Glomerular visceral epithelial cell (primary cell): ENCODE results near the gene RNF130.

Source experiments
- DNase-seq: peaks from one replicate; pipeline ENCODE4 v3.0.0-alpha.2; 2016; ENCODE audit errors: extremely low spot score

RNF130 gene

GRCh38 chr5:180085837-180086236 lies 14.3 kb upstream of the RNF130 start:
- DNase-seq = no peak

- no peak for DNase-seq
These were observed 13.3 kb upstream of the RNF130 start for GRCh38 chr5:180084638-180085561.

DNA sequence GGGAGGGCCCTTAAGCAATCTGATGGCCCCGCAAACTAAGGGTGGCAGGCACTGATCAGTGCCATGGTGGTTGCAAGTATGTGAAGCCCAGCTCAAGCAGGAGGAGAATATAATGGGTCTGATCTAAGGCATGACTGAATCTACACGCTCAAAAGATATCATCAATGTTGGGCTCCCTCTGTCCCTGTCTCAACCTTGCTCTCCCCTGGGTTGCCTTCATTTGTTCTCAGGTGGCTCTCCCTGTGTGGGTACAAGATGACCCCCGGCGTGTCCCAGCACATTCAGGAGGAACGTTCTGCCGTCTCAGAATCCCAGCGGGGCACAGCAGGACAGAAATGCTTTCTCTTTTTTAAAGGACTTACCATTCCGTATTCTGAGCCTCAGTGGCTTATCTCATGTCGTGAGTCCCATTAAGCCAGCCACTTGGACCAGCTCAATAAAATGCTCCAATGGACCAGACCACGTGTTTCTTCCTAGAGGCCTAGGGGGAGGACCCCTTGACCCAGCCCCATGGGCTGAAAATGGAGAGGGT lies 12.0 kb upstream of the RNF130 start:
- no peak for DNase-seq

DNA sequence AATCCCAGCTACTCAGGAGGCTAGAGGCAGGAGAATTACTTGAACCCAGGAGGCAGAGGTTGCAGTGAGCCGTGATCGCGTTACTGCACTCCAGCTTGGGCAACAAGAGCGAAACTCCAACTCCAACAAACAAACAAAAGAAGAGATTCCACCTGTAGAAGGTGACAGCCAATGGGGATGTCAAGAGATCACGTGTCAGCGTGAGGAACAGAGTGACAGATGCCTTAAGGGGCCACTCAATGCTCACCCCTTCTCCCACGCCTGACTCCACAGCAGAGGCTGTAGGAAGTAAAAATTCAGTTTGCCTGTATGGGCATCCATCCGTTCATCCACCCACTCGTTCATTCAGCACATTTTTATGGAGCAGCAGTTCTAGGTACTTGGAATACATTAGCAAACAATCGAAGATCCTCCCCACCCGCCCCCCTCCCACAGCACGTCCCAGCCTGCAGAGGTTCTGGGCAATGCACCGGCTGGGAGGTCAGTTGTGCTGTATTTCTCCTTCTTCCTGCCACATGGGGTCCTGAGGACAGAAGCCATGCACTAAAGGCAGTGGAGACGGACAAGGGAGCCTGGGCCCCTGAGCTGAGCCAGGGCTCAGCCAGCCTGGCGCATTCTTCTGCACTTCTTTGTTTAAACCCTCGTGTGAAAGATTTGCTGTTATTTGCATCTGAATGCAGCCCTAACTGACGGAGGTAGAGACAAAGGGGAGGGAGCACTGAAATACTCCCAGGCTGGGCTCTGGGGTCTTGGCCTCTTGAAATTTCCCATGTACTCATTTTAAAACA lies 11.3 kb upstream of the RNF130 start:
- no peak for DNase-seq

DNA sequence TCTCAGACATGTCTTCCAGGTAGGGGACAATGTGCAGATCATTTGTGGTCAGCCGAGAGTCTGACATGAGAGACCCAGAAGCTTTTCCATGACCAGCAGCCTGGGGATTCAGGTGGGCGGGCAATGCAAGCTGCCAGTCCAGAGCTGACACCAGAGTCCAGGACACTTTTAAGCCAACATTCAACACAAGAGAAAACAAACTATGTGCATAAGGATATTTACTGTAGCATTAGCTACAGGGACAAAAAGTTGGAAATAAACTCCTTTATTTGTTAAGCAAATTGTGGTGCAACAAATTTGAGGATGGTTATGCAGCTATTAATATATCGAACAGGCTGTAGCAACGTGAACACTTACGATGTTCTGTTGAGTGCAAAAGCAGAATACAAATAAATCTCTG lies 9.9 kb upstream of the RNF130 start:
- no peak for DNase-seq

GRCh38 chr5:180080486-180081280 lies 9.1 kb upstream of the RNF130 start:
- DNase-seq = no peak

DNA sequence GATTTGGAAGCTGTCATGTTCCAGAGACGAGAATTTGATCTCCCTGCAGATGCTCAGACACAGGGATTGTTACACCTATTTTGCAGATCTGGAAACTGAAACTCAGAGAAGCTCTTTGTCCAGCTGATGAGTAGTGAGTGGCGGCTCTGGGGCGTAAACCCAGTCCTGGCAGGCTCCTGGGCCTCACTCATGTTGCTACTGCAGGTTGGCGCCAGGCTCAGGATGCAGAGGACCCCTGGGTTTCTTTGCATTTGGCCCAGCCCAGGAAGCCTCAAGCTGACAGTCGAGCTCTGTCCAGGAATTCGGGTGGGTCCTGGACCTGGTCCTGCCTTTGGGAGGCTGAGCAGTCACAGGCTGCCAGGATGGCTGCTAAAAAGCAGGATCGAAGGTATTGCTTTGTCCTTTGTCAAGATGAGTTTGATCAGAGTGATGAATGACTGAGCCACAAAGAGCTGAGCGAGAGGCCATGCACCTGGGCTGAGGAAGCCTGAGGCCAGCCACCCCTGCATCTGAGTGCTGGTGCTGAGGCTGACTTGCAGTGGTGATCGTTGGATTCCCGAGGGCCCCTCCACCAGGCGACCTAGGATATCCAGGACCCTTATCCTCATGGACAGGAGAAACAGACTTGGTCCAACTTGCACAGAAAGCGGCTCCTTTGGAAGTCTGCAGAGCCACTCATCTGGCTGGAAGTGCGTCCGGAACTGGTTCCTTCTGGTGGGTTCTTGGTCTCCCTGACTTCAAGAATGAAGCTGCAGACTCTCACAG lies 8.3 kb upstream of the RNF130 start:
- DNase-seq = no peak

GRCh38 chr5:180078348-180078747 lies 6.8 kb upstream of the RNF130 start:
- no peak for DNase-seq

DNA sequence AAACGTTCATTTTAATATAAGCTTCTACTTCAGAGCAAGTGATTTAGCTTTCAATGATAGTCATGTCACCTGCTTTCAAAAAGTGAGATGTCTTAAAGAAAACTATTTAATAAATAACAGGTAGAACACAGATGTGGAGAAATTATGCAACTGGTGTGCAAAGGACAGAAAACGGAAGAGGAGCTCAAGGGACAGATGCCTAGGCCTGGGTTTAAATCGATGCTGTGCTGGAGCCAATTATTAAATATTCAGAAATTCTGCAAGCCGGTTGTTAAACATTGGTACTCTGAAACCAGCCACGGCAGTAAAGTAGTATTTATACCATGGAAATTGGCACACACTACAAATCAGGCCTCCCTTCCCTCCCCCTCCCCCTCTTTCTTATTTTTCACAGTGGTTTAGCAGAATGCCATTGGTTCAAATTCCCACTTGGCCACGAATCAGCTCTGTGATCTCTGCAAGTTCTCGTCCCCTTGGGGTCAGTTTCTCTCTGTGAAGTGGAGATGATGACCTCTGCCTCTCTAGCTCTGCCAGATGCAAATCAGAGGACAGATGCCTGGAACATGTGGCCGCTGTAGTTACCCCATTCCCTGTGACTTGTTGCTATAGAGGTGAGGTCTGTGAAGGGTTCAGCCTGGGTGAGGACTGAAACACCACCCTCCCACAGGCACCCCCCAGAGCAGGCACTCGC lies 6.2 kb upstream of the RNF130 start:
- no peak for DNase-seq

GRCh38 chr5:180075703-180076102 lies 4.1 kb upstream of the RNF130 start:
- no peak for DNase-seq

- no peak for DNase-seq
These were observed 2.9 kb upstream of the RNF130 start for GRCh38 chr5:180074462-180074861.

DNA sequence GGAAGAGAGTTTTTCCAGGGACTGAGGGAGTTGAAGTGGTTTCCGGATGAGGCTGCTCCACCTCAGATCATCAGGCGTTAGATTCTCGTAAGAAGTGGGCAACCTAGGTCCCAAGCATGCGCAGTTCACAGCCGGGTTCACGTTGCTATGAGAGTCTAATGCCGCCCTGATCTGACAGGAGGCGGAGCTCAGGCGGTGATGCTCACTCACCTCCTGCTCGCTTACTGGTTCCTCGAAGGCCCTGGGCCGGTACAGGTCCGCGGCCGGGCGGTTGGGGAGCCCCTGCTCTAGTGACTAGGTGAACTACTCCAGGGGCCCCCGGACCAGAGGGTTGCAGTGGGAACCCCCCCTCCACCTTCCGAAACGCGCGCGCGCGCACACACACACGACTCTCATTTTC lies 997 bp upstream of the RNF130 start:
- DNase-seq = no peak

DNA sequence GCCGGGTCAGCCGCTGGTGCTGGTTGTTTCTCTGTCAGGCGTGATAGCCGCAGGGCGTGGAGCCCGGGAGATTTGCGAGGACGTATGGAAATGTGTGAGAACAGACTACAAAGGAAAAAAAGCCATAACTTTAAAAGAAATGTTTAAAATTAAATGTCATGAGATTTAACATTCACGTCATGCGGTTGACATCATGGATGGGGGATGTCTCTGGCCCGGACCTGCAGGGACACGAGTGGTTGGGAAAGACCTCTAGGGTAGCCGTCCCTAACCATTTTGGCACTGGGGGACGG lies 643 bp upstream of the RNF130 start:
- DNase-seq = no peak

DNA sequence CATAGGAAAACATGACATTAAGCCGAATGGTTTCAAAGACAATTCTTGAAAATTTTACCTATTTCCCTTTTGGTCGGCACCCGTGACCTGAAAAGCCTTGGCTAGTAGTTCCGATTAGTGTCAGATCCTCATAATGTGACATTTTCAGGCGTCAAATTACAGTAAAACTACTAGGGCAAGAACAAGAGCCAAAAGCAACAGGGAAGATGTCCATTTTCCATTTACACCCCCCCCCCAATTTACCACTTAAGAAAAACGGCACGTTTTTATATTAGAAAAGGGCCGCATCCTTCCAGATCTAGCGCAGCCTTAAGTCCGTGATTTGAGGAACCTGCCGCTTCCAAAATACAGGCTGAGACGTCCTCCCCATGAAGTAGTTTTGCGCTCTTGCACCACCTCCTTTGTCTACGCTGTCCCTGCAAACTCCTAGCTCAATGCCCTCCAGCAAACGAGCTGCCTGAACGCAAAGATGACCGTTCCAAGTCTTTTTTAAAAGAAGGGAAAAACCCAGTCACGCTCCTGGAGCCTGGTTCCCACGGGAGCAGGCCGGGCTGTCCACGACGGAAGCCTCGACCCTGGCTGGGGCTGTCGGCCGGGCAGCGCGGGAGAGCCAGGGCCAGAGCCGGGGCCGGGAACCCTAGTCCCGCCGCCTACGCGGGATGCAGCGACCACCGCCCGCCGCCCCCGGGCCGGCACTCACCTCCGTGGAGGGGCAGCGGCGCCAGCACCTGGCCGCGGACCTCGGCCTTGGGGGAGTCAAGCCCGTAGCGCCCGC lies 616 bp downstream of the RNF130 start:
- DNase-seq = peak; percentile 60

DNA sequence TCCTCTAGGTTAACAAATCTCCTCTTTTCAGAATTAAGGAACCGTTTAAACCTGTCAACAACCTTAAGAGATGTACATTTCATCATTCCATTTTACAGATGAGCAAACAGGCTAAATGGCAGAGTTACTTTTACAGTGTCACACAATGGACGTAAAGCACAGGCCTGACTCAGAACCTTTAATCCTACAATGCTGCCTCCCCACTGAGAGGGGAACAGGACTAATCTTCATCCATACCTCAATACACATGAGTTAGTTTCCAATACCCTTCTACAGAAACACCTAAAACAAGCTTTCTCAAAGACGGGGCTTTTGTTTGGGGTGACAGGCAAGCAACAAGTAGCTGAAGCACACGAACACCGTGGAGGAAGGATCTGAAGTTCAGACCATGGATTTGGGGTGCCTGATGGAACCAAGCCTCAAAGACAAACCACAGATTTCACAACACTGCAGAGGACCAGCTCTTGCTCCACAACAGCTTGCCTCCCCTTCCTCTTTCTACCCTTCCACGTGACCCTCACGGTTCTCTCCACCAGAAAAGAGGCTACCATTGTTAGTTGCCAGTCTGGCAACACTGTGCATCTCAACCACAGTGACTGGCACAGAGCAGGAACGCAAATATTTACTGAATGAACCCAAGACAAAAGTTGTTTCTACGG lies 1.8 kb downstream of the RNF130 start:
- DNase-seq = peak; percentile 5

GRCh38 chr5:180068519-180069090 lies 3.0 kb downstream of the RNF130 start:
- no peak for DNase-seq

GRCh38 chr5:180067986-180068385 lies 3.6 kb downstream of the RNF130 start:
- DNase-seq = no peak

- DNase-seq = no peak
These were observed 11.4 kb downstream of the RNF130 start for GRCh38 chr5:180060192-180060591.

DNA sequence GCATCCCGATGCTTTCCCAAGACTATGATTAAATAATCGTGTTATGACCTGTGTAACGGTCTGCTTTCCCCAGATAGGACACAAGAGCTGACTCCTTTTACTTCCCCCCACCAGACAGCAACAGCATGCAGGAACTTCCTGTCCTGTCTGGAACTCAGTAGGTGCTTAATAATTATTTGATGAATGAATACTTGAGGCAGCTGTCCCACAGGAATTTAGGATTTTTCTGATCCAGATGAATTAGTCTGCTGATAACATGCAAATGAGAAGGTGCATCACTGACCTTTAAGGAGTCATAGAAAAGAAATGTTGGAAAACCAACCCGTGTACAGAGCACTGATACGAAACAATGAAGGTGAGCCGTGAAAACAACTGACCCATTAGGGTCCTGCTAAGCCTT lies 12.2 kb downstream of the RNF130 start:
- DNase-seq = no peak
